ACHN (cell line): ENCODE results near the gene CD247.
A peak's percentile ranks its signal among the peaks of the same experiment; 100 is the strongest.

Experiments used
- DNase-seq: peaks from one replicate; pipeline ENCODE4 v3.0.0-alpha.2; 2015
- in situ Hi-C: cut with HindIII; loops from 2 replicates; pipeline ENCODE4 v1.10.0; 2017; ENCODE audit warnings: low sequenced_read_pairs, low pct_ligation_motif_present, low pct_unique_long_range_greater_than_20kb

The CD247 gene

GRCh38 chr1:167454304-167454893 is 63.9 kb downstream of the CD247 start:
- no peak for DNase-seq
- in situ Hi-C loops = no loop called here

DNA sequence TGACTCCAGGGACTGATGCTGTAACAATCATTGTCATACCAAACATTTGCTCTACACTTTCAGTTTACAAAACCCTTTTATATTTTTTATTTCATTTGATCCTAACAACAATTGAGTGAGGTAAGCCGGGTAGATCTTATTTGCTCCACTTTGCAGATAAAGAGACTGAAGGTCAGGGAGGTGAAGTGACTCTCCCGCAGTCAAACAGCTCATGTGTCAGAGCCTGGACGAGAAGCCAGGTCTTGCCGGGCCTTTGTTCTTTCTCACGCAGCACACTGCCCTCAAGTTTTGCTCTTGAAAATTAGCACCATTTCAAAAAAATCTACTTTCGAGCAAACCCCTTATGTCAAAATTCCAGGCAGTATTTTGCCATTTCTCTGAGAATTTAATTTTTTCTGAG is 65.2 kb downstream of the CD247 start:
- in situ Hi-C loops = no loop called here
- DNase-seq = no peak

GRCh38 chr1:167452483-167452882 is 65.8 kb downstream of the CD247 start:
- no peak for DNase-seq
- in situ Hi-C loops = no loop called here

DNA sequence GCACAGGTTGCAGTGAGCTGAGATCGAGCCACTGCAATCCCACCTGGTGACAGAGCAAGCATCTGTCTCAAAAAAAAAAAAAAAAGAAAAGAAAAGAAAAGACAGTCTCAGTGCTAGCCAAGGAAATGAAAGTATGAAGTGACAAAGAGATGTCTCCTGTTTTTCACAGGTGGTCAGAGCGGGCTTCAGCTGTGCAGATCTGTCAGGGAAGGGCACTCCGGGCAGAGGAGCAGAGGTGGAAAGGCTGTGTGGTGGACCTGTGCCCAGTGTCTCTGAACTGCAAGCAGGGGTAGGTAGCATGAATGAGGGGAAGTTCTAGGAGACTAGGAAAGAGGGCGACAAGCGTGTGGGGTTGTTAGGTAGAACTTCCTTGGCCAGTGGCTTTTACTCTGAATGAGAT is 67.5 kb downstream of the CD247 start:
- DNase-seq = no peak
- in situ Hi-C loops = no loop called here

DNA sequence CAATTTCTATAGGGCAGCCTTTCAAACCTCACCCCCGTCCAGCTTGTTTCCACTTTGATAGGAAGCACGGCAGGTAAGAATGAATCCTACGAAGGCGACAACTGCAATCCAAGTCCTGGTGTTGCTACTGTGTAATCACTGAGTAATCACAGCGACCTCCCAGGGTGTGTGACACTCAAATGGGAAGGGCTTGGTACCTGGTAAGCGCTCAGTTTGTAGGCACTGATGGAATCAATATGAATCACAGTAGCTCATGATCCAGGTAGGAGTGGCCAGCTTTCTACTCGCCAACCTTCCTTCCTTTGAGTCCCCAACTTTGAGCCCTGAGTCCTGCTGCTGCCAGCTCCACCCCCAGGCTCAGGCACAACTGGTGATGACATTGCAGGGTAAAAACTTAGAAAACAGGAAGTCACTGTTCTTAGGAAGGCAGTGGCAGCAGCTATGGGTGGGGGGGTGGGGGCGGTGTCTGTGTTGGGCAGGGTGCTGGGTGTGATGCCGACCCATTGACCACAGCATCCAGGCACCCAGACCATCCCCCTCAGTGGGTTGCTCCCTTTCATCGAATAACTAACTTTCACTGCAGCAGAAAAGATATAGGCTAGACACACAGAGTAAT is 70.7 kb downstream of the CD247 start:
- no peak for DNase-seq
- in situ Hi-C loops = no loop called here

DNA sequence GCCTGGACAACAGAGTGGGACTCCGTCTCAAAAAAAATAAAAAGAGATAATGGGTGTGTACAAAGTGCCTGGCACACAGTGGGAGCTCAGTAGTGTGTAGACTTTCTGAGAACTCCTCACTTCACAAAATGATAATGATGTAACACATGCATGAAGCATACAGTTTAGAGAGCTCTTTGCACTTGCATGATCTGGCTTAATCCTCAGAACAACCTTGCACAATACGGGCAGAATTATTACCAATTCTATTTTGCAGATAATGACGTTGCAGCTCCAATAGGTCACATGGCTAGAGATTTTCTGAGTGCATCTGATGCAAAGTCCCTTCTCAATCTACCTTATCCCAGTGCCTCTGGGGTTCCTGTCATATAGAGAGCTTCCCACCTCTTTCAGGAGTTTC is 71.4 kb downstream of the CD247 start:
- in situ Hi-C loops = no loop called here
- no peak for DNase-seq

GRCh38 chr1:167443757-167444156 is 74.6 kb downstream of the CD247 start:
- DNase-seq = no peak
- in situ Hi-C loops = no loop called here

DNA sequence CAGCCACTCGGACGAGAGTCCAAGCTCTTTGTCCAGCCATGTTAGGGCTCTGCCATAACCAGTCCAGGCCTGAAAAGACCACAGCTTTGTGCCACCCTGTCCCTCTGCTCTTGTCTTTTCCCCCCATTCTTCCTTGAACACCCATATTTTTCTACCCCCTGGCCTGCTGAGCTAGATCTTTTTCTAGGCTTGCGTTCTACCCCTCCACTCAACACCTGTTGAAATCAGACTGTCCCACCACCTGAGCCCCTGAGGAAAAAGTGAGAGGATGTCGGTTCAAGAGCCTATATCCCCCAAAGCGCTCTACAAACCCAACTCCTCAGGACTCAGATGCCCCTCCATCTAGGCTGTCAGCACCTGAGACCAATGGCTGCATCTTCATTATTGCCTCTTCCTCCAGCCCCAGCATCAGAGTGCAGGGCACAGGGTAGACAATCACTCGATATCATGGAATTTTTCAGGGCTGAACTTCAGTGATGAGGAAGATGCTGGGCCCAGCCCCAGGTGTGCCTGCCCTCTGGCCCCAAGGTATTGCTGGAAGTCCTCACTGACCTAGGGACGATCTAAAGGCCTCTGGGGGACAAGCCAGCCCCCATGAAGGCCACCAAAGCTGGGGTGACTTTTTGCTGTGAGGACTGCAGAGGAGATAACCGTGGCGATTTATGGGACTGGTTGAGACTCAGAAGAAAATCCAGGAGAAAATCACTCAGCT is 75.3 kb downstream of the CD247 start:
- DNase-seq = no peak
- in situ Hi-C loops = no loop called here

GRCh38 chr1:167442142-167442848 is 76.0 kb downstream of the CD247 start:
- in situ Hi-C loops = no loop called here

DNA sequence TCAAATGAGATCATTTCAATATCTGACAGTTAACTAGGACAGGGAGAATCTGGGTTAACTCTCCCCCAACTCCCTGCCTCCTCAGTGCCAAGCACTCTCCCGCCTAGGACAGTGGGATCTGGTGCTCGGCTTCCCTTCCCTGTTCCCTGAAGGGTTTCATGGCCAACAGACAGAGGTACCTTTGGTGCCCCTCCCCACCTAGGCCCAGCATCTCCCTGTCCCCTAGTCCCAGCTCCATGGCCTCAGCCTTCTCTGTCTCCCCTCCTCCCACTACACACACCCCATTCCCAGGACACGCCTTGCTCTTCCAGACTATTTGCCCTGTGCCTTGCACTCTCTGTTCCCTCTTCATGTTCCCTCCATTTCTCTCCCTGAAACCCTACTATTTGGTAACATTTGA is 77.1 kb downstream of the CD247 start:
- DNase-seq = no peak
- in situ Hi-C loops = no loop called here

More at GRCh38 chr1:167442142-167442848, 76.0 kb downstream of the CD247 start:
- peak; percentile 79 for DNase-seq

DNA sequence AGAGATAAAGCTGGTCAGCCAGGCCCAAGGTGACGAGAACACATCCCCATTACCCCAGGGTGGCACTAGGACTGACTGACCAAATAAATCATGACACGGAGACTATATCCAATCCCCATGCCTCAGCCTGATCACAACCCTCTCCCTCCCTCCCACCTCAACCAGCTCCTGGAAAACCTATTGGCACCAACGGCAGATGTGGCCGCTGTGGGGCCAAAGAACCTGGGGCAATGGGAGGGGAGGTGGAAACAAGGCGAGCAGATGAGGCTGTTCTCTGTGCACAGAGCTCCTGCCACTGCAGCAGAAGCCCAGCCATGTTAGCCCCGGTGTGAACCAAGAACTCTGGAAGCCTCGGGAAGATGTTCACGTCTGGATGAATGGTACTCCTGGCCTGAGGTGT is 77.6 kb downstream of the CD247 start:
- in situ Hi-C loops = no loop called here

GRCh38 chr1:167440345-167440744 is 78.0 kb downstream of the CD247 start:
- no peak for DNase-seq
- in situ Hi-C loops = no loop called here

More for the DNA sequence above, 77.6 kb downstream of the CD247 start:
- no peak for DNase-seq

GRCh38 chr1:167439301-167439988 is 78.9 kb downstream of the CD247 start:
- DNase-seq = no peak
- in situ Hi-C loops = no loop called here

DNA sequence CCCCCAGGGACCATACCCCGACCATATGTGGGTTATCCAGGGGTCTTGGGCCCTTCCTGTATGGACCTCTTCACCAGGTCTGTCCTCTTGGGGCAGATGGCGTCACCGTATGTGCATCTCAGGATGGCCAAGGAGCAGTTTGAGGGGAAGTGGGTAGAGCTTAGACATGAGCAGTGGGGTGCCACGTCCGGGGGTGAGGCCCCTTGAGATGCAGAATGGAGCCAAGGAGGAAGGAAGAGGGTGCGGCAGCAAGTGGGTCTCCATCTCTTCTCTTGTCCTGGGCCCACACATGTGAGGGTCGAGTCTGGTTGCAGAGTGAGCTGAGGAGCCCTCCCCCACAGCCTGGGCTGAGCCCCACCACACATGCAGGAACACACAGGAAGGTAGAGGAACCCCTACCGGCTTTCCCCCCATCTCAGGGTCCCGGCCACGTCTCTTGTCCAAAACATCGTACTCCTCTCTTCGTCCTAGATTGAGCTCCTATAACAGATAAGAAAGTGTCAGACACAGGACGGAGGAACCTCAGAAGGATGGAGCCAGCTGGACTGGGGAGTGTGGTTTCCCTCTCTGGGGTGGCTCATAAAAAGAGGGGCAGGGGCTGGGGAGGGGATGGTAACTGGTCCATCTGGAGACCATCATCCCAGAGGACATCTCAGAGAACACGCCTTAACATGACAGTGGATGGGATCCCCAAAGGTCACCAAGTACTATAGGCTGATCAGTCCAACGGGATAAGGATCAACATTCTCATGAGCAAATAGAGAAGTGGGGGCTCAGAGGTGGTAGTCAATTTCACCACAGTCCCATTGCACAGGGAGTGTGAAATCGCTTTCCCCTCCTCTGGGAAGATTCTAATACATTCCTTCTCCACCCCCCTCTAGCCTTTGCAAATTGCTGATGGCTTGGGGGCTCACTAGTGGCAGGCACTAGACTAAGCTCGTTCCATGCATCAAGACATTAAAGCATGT is 79.9 kb downstream of the CD247 start:
- in situ Hi-C loops = no loop called here
- DNase-seq = no peak

- in situ Hi-C loops = no loop called here
- DNase-seq = no peak
These were observed 82.8 kb downstream of the CD247 start for GRCh38 chr1:167435484-167435883.

GRCh38 chr1:167434306-167434705 is 84.0 kb downstream of the CD247 start:
- no peak for DNase-seq
- in situ Hi-C loops = no loop called here

DNA sequence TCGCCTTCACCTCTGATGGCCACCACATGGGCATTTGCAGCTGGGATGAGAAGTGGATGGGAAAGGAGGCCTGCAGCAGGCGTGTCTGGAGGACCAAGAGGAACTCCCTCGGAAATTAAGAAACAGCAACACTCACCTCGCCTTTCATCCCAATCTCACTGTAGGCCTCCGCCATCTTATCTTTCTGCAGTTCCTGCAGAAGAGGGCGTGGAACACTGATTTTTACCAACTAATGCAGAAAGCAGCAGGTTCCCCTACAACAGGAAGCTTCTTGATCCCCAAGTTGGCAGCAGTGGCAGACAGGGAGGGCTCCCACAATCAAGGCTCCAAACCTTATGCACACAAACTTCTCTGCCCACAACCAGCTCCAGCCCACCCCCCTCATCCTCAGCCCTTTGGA is 84.4 kb downstream of the CD247 start:
- no peak for DNase-seq
- in situ Hi-C loops = no loop called here

DNA sequence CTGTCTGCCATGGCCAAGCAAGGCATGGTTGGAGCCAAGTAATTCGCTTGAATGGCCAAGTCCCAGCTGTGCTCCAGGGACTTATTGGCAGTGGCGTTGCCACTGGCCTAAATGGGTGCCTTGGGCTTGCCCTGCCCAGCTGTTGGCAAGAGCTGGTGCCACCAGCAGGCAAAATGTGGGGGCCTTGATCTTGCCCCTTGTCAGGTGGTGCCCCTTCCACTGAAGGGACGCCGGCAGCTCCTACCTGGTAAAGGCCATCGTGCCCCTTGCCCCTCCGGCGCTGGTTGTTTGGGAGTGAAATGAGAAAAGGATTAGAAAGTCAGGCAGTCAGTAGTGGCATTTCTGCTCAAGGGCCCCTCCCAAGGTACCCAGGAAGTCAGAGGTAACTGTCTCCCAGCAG is 85.5 kb downstream of the CD247 start:
- DNase-seq = no peak
- in situ Hi-C loops = no loop called here
